Panc1 (cell line): ENCODE measurements around the gene PCNT. TPM values are rescaled to one million over a fixed set of nuclear protein-coding genes. Genes with fewer than 3 reads are reported as not detected.

ENCODE experiments used
- ATAC-seq: fragments of 200-7000 bp; cut with Tn5 transposase; 2 replicates; pipeline ENCODE4 v1.9.1; 2020; ENCODE audit warnings: mild to moderate bottlenecking, moderate library complexity
- BruUV-seq: library from RNA; stranded (reverse); fragments of 400-500 nt; replicated peaks from 2 replicates; lab custom pipeline; 2021; lab: Mats Ljungman, UMichigan
- CTCF ChIA-PET: fragments of 300-600 bp; sonication (Branson Sonifier 250); formaldehyde crosslinking; loops from one replicate; lab custom pipeline; 2022; ENCODE audit warnings: antibody characterized with exemption; lab: Charles Lee
- POLR2A ChIA-PET: fragments of 300-600 bp; sonication (Branson Sonifier 250); formaldehyde crosslinking; loops from one replicate; lab custom pipeline; 2022; ENCODE audit warnings: antibody characterized with exemption; lab: Charles Lee
- DNase-seq: peaks from one replicate; pipeline ENCODE4 v3.0.0-alpha.2; 2010; ENCODE audit warnings: low read depth, low spot score
- H3K27ac ChIP-seq: 2 replicates; pipeline ENCODE4 v1.5.1; 2011; ENCODE audit warnings: mild to moderate bottlenecking, low read length, inconsistent platforms
- H3K27me3 ChIP-seq: fragments of 200-500 bp; sonication (Bioruptor generic); 2 replicates; pipeline ENCODE4 v1.6.0; 2014; ENCODE audit warnings: low read length, inconsistent platforms; ENCODE audit not compliant: control insufficient read depth, insufficient read depth
- H3K36me3 ChIP-seq: fragments of 200-500 bp; sonication (Bioruptor generic); 2 replicates; pipeline ENCODE4 v1.5.1; 2014; ENCODE audit warnings: inconsistent platforms, mild to moderate bottlenecking, low read length, moderate library complexity; ENCODE audit not compliant: control insufficient read depth, insufficient read depth
- H3K4me1 ChIP-seq: 2 replicates; pipeline ENCODE4 v1.5.1; 2011; ENCODE audit warnings: inconsistent platforms, mild to moderate bottlenecking, low read length, moderate library complexity; ENCODE audit not compliant: control insufficient read depth, insufficient read depth
- H3K4me3 ChIP-seq, 2 experiments: 2 replicates each; pipeline ENCODE4 v1.5.1; 2011 to 2012; ENCODE audit warnings: low read depth in 2 of 2, low read length in 2 of 2, mild to moderate bottlenecking in 2 of 2, inconsistent platforms in 1 of 2, moderate library complexity in 1 of 2
- H3K9me3 ChIP-seq: fragments of 200-500 bp; sonication (Bioruptor generic); 2 replicates; pipeline ENCODE4 v1.5.1; 2014; ENCODE audit warnings: low read depth, mild to moderate bottlenecking, inconsistent platforms, low read length, moderate library complexity; ENCODE audit not compliant: control insufficient read depth, insufficient read depth
- CTCF ChIP-seq: fragments of 450-650 bp; IDR thresholded peaks from 2 replicates; pipeline ENCODE4 v1.5.1; 2017; ENCODE audit warnings: mild to moderate bottlenecking
- POLR2AphosphoS5 ChIP-seq: IDR thresholded peaks from 2 replicates; pipeline ENCODE4 v1.6.1; 2012; ENCODE audit warnings: mild to moderate bottlenecking, low read depth, low read length, moderate library complexity
- REST ChIP-seq, 2 experiments: IDR thresholded peaks; 2 replicates each; pipeline ENCODE4 v1.6.1; 2011 to 2012; ENCODE audit warnings: low read depth in 2 of 2, control low read depth in 1 of 2, low read length in 1 of 2, mild to moderate bottlenecking in 1 of 2, moderate library complexity in 1 of 2; ENCODE audit not compliant: insufficient read depth in 1 of 2
- SIN3A ChIP-seq: IDR thresholded peaks from 2 replicates; pipeline ENCODE4 v1.6.1; 2012; ENCODE audit warnings: low read depth, mild to moderate bottlenecking, low read length, moderate library complexity, borderline replicate concordance; ENCODE audit not compliant: insufficient read depth
- TCF7L2 ChIP-seq: IDR thresholded peaks from 2 replicates; pipeline ENCODE4 v1.6.1; 2011; ENCODE audit warnings: mild to moderate bottlenecking, low read depth, low read length, inconsistent platforms
- in situ Hi-C: cut with HindIII; loops from 2 replicates; pipeline ENCODE4 v1.10.0; 2016; ENCODE audit warnings: low sequenced_read_pairs, low pct_unique_long_range_greater_than_20kb
- intact Hi-C: fragments of 100-400 bp; cut with micrococcal nuclease; formaldehyde crosslinking; loops from one replicate; pipeline ENCODE4 v1.10.0; 2022; ENCODE audit not compliant: unreplicated experiment
- total RNA-seq: library from RNA; stranded (reverse); gene quantifications from one replicate; pipeline ENCODE4 v1.2.1, GENCODE V29; 2021; ENCODE audit not compliant: unreplicated experiment

The PCNT gene
- total RNA-seq, 1 experiment from 2014 or later = 44.3 TPM

- DNase-seq (no peak), ATAC-seq (no peak)
- H3K4me1 ChIP-seq = no peaks in the 10 kb centered on the region
- H3K27ac ChIP-seq = no peak overlapping the region
- intact Hi-C loops (no loop called here), in situ Hi-C loops (no loop called here)
- ChIA-PET POLR2A (no interaction called here), CTCF (no interaction called here)
- no peaks in the 10 kb centered on the region for H3K36me3 ChIP-seq
- BruUV-seq = no TSS peak
- no peaks in the 10 kb centered on the region for H3K9me3 ChIP-seq
- no peak for TF ChIP-seq CTCF
- TF ChIP-seq TCF7L2 = no peak
- TF ChIP-seq SIN3A = no peak
- no peak for TF ChIP-seq POLR2AphosphoS5
- no peak for TF ChIP-seq REST (IDR thresholded peaks at IDR 0.05; ENCODE audit: insufficient read depth in 1 of 2, low read depth in 2 of 2, low read length in 1 of 2)
- no peaks in the 10 kb centered on the region for H3K27me3 ChIP-seq
- H3K4me3 ChIP-seq = no peak overlapping the region
Measured at GRCh38 chr21:46478910-46479309, 155.0 kb downstream of the PCNT start.

- no peaks in the 10 kb centered on the region for H3K4me1 ChIP-seq
- CTCF ChIA-PET = no interaction called here
- no peaks in the 10 kb centered on the region for H3K27me3 ChIP-seq
- no peak overlapping the region for H3K4me3 ChIP-seq
- TF ChIP-seq REST (IDR thresholded peaks at IDR 0.05; ENCODE audit: insufficient read depth in 1 of 2, low read depth in 2 of 2, low read length in 1 of 2) (no peak), POLR2AphosphoS5 (no peak), CTCF (no peak), TCF7L2 (no peak)
- no peak for DNase-seq
- ATAC-seq = no peak
- POLR2A ChIA-PET = no interaction called here
- intact Hi-C loops = no loop called here
- no peaks in the 10 kb centered on the region for H3K9me3 ChIP-seq
- no peaks in the 10 kb centered on the region for H3K36me3 ChIP-seq
- no TSS peak for BruUV-seq
- no peak overlapping the region for H3K27ac ChIP-seq
- in situ Hi-C loops = no loop called here
Measured at GRCh38 chr21:46480466-46480865, 156.5 kb downstream of the PCNT start.
